Renal pelvis (tissue), 3 donors: ENCODE measurements around the gene CAPZB. TPM values are rescaled to one million over a fixed set of nuclear protein-coding genes. Genes with fewer than 3 reads are reported as not detected.

Source experiments
- polyA plus RNA-seq, 3 donors: library from polyadenylated mRNA; unstranded; fragments of 120-200 nt; gene quantifications; one replicate each; pipeline ENCODE4 v1.2.1, GENCODE V29; 2013; ENCODE audit not compliant: insufficient read length in 3 of 3

Gene CAPZB
- polyA plus RNA-seq, 3 donors: 225 to 275 (median 245) TPM

Other genes starting within 250 kb of the CAPZB start
- gene EMC1, start 234.0 kb downstream of the CAPZB start, polyA plus RNA-seq: 10 to 100 TPM; 52.1 to 58.0 (median 54.8) TPM
- 10 to 100 TPM; 32.5 to 33.7 (median 32.7) TPM for gene MRTO4, start 233.7 kb downstream of the CAPZB start, polyA plus RNA-seq
- gene AKR7A3, start 196.8 kb downstream of the CAPZB start, polyA plus RNA-seq: 1 to 10 TPM; 1.4 to 3.6 (median 2.8) TPM
- gene AKR7A2, start 173.4 kb downstream of the CAPZB start, polyA plus RNA-seq: 100 to 1,000 TPM in 2 of 3 donors, 10 to 100 TPM in 1; 94.3 to 102 (median 100) TPM
- 10 to 100 TPM; 15.3 to 19.3 (median 15.7) TPM for gene SLC66A1, start 173.2 kb downstream of the CAPZB start, polyA plus RNA-seq
- gene NBL1, start 158.8 kb upstream of the CAPZB start, polyA plus RNA-seq: 10 to 100 TPM; 22.7 to 28.5 (median 28.3) TPM
- gene HTR6, start 179.3 kb upstream of the CAPZB start, polyA plus RNA-seq: 1 to 10 TPM; 2.4 to 2.7 (median 2.7) TPM